A549 (cell line): Measurements from ENCODE around the gene GLB1L2. TPM values are rescaled to one million over a fixed set of nuclear protein-coding genes. Genes with fewer than 3 reads are reported as not detected.

ENCODE experiments used
- ATAC-seq, 2 experiments: fragments of 200-7000 bp in 1 of 2; fragments of >200 bp in 1 of 2; cut with Nextera tagmentation in 1 of 2; cut with Tn5 transposase in 1 of 2; 3 replicates each; pipeline versions ENCODE4 v1.8.0 to v1.9.1; 2018 to 2020; ENCODE audit warnings: mild to moderate bottlenecking in 1 of 2, moderate library complexity in 1 of 2
- CTCF ChIA-PET: fragments of 300-600 bp; sonication (Branson Sonifier 250); formaldehyde crosslinking; extraction: SDS; loops from one replicate; lab custom pipeline; 2021; ENCODE audit warnings: antibody characterized with exemption, inconsistent platforms; lab: Yijun Ruan, JAX
- POLR2A ChIA-PET: fragments of 350-600 bp; formaldehyde crosslinking; extraction: SDS; loops from one replicate; lab custom pipeline; 2021; ENCODE audit warnings: antibody characterized with exemption, inconsistent platforms; lab: Yijun Ruan, JAX
- DNase-seq, 2 experiments: peaks; one replicate each; pipeline versions ENCODE4 v3.0.0 to v3.0.0-alpha.2; 2011 to 2016; ENCODE audit warnings: low read depth in 1 of 2, low spot score in 1 of 2
- FAIRE-seq: peaks from 2 replicates; lab custom pipeline; 2011; peaks lifted over from hg19 to GRCh38; lab: Jason Lieb, UNC
- H3K27ac ChIP-seq, 2 experiments: fragments of >200 bp; sonication (Bioruptor Twin); formaldehyde crosslinking; 3 replicates each; pipeline ENCODE4 v1.5.1; 2016 to 2017
- H3K4me1 ChIP-seq: fragments of >200 bp; sonication (Bioruptor Twin); formaldehyde crosslinking; 3 replicates; pipeline ENCODE4 v1.6.1; 2016
- H3K4me2 ChIP-seq: fragments of >200 bp; sonication (Bioruptor Twin); formaldehyde crosslinking; 3 replicates; pipeline ENCODE4 v1.6.1; 2016
- H3K4me3 ChIP-seq: fragments of >200 bp; sonication (Bioruptor Twin); formaldehyde crosslinking; 3 replicates; pipeline ENCODE4 v1.5.1; 2016
- H3K9me3 ChIP-seq: fragments of >200 bp; sonication (Bioruptor Twin); formaldehyde crosslinking; 3 replicates; pipeline ENCODE4 v1.6.1; 2016
- CHD2 ChIP-seq: fragments of 150-350 bp; IDR thresholded peaks from 2 replicates; pipeline ENCODE4 v1.6.1; 2014; ENCODE audit warnings: low read length; ENCODE audit not compliant: partially characterized antibody
- EHF ChIP-seq: fragments of 250-450 bp; sonication (Bioruptor Pico); IDR thresholded peaks from 2 replicates; pipeline ENCODE4 v1.5.0; 2020; ENCODE audit warnings: mild to moderate bottlenecking
- EHMT2 ChIP-seq: fragments of 200-600 bp; sonication (generic); IDR thresholded peaks from 2 replicates; pipeline ENCODE4 v1.6.1; 2016; ENCODE audit warnings: antibody characterized with exemption, low read depth, mild to moderate bottlenecking, moderate library complexity
- ESRRA ChIP-seq: fragments of 150-350 bp; IDR thresholded peaks from 2 replicates; pipeline ENCODE4 v1.6.1; 2014; ENCODE audit warnings: mild to moderate bottlenecking, low read length, borderline replicate concordance
- FOSB ChIP-seq: fragments of 250-450 bp; sonication (Bioruptor Pico); IDR thresholded peaks from 2 replicates; pipeline ENCODE4 v1.5.0; 2020; ENCODE audit warnings: mild to moderate bottlenecking, moderate library complexity
- GATA3 ChIP-seq: IDR thresholded peaks from 2 replicates; pipeline ENCODE4 v1.6.1; 2012; ENCODE audit warnings: borderline replicate concordance
- HDAC2 ChIP-seq: fragments of 200-600 bp; sonication (generic); IDR thresholded peaks from 2 replicates; pipeline ENCODE4 v1.6.1; 2016
- HES2 ChIP-seq: fragments of >200 bp; sonication (Bioruptor Twin); formaldehyde crosslinking; IDR thresholded peaks from 2 replicates; pipeline ENCODE4 v1.6.1; 2016
- JUN ChIP-seq, 2 experiments: fragments of >200 bp; sonication (Bioruptor Twin); formaldehyde crosslinking; IDR thresholded peaks; 2 replicates in 1 of 2; 3 replicates in 1 of 2; pipeline ENCODE4 v1.6.1; 2016 to 2017
- JUNB ChIP-seq: fragments of >200 bp; sonication (Bioruptor Twin); formaldehyde crosslinking; IDR thresholded peaks from 2 replicates; pipeline ENCODE4 v1.6.1; 2016
- RAD21 ChIP-seq, 2 experiments: fragments of >200 bp in 1 of 2; sonication (Bioruptor Twin) in 1 of 2; formaldehyde crosslinking in 1 of 2; IDR thresholded peaks in 1 of 2; conservative IDR thresholded peaks in 1 of 2; 2 replicates in 1 of 2; 3 replicates in 1 of 2; pipeline ENCODE4 v1.6.1; 2012 to 2018; ENCODE audit warnings: inconsistent platforms in 1 of 2
- RNF2 ChIP-seq: fragments of 200-600 bp; sonication (generic); IDR thresholded peaks from 2 replicates; pipeline ENCODE4 v1.6.1; 2016; ENCODE audit warnings: low read depth, mild to moderate bottlenecking, antibody characterized with exemption, moderate library complexity, borderline replicate concordance
- TFCP2L1 ChIP-seq: fragments of 250-450 bp; sonication (Bioruptor Pico); IDR thresholded peaks from 2 replicates; pipeline ENCODE4 v1.5.0; 2021; ENCODE audit warnings: mild to moderate bottlenecking
- TP53 ChIP-seq: fragments of 250-450 bp; sonication (Bioruptor Pico); IDR thresholded peaks from 2 replicates; pipeline ENCODE4 v1.5.0; 2021; ENCODE audit warnings: mild to moderate bottlenecking, moderate library complexity
- ZSCAN20 ChIP-seq: fragments of 250-450 bp; sonication (Bioruptor Pico); IDR thresholded peaks from 2 replicates; pipeline ENCODE4 v1.8.0; 2022; ENCODE audit warnings: mild to moderate bottlenecking, moderate library complexity
- WGBS: methylation state at CpG from one replicate; pipeline ENCODE4 v1.1.6; 2017; ENCODE audit errors: missing lambda C conversion rate; 5-methylcytosine and 5-hydroxymethylcytosine counted together
- polyA minus RNA-seq: library from RNA; depleted of rRNA, polyadenylated mRNA; stranded (reverse); fragments of >200 nt; gene quantifications from 2 replicates; pipeline ENCODE4 v1.2.3, GENCODE V29; 2011; rRNA and poly(A)+ RNA removed
- polyA plus RNA-seq, 4 experiments: library from polyadenylated mRNA; depleted of rRNA in 3 of 4; stranded (reverse); fragments of >200 nt; fragmentation: RNase III in 1 of 4; extraction: RNeasy Plus Mini Kit Qiagen cat#74134 plus additional on column Dnase treatment in 1 of 4; gene quantifications; 2 replicates in 3 of 4; 3 replicates in 1 of 4; pipeline ENCODE4 v1.2.3, GENCODE V29; 2011 to 2017
- TF ChIP-seq, protein P1 (sequence below): IDR thresholded peaks from 2 replicates; pipeline ENCODE4 v1.6.1; 2012
- TF ChIP-seq, protein P2 (sequence below): IDR thresholded peaks from 2 replicates; pipeline ENCODE4 v1.6.1; 2012; ENCODE audit warnings: low read depth, borderline replicate concordance
- TF ChIP-seq, protein P3 (sequence below): fragments of >200 bp; sonication (Bioruptor Twin); formaldehyde crosslinking; IDR thresholded peaks from 3 replicates; pipeline ENCODE4 v1.6.1; 2016

The GLB1L2 gene, protein sequence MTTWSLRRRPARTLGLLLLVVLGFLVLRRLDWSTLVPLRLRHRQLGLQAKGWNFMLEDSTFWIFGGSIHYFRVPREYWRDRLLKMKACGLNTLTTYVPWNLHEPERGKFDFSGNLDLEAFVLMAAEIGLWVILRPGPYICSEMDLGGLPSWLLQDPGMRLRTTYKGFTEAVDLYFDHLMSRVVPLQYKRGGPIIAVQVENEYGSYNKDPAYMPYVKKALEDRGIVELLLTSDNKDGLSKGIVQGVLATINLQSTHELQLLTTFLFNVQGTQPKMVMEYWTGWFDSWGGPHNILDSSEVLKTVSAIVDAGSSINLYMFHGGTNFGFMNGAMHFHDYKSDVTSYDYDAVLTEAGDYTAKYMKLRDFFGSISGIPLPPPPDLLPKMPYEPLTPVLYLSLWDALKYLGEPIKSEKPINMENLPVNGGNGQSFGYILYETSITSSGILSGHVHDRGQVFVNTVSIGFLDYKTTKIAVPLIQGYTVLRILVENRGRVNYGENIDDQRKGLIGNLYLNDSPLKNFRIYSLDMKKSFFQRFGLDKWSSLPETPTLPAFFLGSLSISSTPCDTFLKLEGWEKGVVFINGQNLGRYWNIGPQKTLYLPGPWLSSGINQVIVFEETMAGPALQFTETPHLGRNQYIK
- polyA plus RNA-seq (2011; rRNA removed) (3.5 and 3.6 TPM in 2 replicates), polyA plus RNA-seq (2017; fragmentation: RNase III; extraction: RNeasy Plus Mini Kit Qiagen cat#74134 plus additional on column Dnase treatment) (0.94 to 1.1 TPM (median 1.1 TPM) in 3 replicates), polyA minus RNA-seq (2.6 and 3.3 TPM in 2 replicates)
- polyA plus RNA-seq (2012; cell fraction: cytosol; rRNA removed): 3.4 and 4.1 TPM in 2 replicates
- 8.5 and 8.8 TPM in 2 replicates for polyA plus RNA-seq (2012; cell fraction: nucleus; rRNA removed)

- Histone ChIP-seq H3K9me3 (no peaks in the 10 kb centered on the region), H3K4me3 (peak within 1 kb of the TSS; percentile 48), H3K4me1 (no peaks in the 10 kb centered on the region), H3K4me2 (peak within 1 kb of the TSS; percentile 88), H3K27ac (peak within 1 kb of the TSS; percentile 22 to 46; a peak in 2 of 6 replicates)
- DNase-seq (peak; percentile 35 to 43), FAIRE-seq (no peak), ATAC-seq (peak; percentile 78 to 86)
- ChIA-PET CTCF (no interaction called here), POLR2A (no interaction called here)
- no peak for TF ChIP-seq FOSB
- no peak for TF ChIP-seq JUN (IDR thresholded peaks at IDR 0.05)
- TF ChIP-seq, protein P1, sequence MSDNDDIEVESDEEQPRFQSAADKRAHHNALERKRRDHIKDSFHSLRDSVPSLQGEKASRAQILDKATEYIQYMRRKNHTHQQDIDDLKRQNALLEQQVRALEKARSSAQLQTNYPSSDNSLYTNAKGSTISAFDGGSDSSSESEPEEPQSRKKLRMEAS: peak; percentile 66
- TF ChIP-seq RNF2: no peak
- TF ChIP-seq JUNB: no peak
- TF ChIP-seq, protein P2, sequence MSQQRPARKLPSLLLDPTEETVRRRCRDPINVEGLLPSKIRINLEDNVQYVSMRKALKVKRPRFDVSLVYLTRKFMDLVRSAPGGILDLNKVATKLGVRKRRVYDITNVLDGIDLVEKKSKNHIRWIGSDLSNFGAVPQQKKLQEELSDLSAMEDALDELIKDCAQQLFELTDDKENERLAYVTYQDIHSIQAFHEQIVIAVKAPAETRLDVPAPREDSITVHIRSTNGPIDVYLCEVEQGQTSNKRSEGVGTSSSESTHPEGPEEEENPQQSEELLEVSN: peak; percentile 70; the same call in 1 of the 2 replicates
- no peak for TF ChIP-seq TFCP2L1
- 5% methylated on average over 19 of the region's 80 CpGs for WGBS
These were observed at the start of gene GLB1L2 for GRCh38 chr11:134331354-134332188. GLB1L2 (plus strand) TSS chr11:134331988; CDS start chr11:134332062, 74 bp downstream.

GRCh38 chr11:134282121-134283045 is 49.4 kb upstream of the GLB1L2 start:
- no peak overlapping the region for H3K4me2 ChIP-seq
- WGBS: 66% methylated on average over 21 of the region's 22 CpGs
- ATAC-seq (no peak), FAIRE-seq (no peak), DNase-seq (no peak)
- TF ChIP-seq HES2 (no peak), CHD2 (no peak), EHMT2 (no peak), HDAC2 (no peak), EHF (CRISPR knock-in tag) (no peak), TP53 (CRISPR knock-in tag) (no peak), JUN (IDR thresholded peaks at IDR 0.05) (no peak), ESRRA (no peak), ZSCAN20 (CRISPR knock-in tag) (no peak), GATA3 (no peak), RAD21 (conservative IDR thresholded peaks at IDR 0.05 in 1 of 2, IDR thresholded peaks at IDR 0.05 in 1 of 2) (no peak)
- TF ChIP-seq, protein P3, sequence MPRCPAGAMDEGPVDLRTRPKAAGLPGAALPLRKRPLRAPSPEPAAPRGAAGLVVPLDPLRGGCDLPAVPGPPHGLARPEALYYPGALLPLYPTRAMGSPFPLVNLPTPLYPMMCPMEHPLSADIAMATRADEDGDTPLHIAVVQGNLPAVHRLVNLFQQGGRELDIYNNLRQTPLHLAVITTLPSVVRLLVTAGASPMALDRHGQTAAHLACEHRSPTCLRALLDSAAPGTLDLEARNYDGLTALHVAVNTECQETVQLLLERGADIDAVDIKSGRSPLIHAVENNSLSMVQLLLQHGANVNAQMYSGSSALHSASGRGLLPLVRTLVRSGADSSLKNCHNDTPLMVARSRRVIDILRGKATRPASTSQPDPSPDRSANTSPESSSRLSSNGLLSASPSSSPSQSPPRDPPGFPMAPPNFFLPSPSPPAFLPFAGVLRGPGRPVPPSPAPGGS: no peak
- no peaks in the 10 kb centered on the region for H3K4me1 ChIP-seq
- no peak overlapping the region for H3K4me3 ChIP-seq
- ChIA-PET CTCF (interaction anchor here (1.0 kb wide), 1 partner anchor 20 kb away, joined by 4 read pairs; no protein-coding TSS in a partner anchor), POLR2A (no interaction called here)
- no peaks in the 10 kb centered on the region for H3K9me3 ChIP-seq
- H3K27ac ChIP-seq: no peak overlapping the region
